ENCODE measurements around the gene VPREB3. TPM values are rescaled to one million over a fixed set of nuclear protein-coding genes. Genes with fewer than 3 reads are reported as not detected.

Gene VPREB3
- total and polyA plus RNA-seq, 2 of the 8 experiments (the other 6 are each of a cell fraction or from before 2014, with no cell fraction given): 0.52 to 4.6 TPM

GRCh38 chr22:23774114-23774921 is 20.1 kb upstream of the VPREB3 start:
- Histone ChIP-seq H3K14ac (ENCODE audit: insufficient read length) (no peak overlapping the region), H3K4me1 (replicated peaks in 1 of 4; ENCODE audit: control insufficient read depth in 3 of 4, insufficient read depth in 4 of 4, low read length in 3 of 4) (peaks cover 0 to 14% (median 8%) of the 10 kb centered on the region in 4 experiments; a peak in 3 of 7 replicates), H3K23me2 (ENCODE audit: low read depth, low read length) (peaks cover 11% of the 10 kb centered on the region; the same call in 1 of the 2 replicates), H4K8ac (ENCODE audit: extremely low read depth, insufficient read depth, low read length) (no peak overlapping the region), H4K5ac (ENCODE audit: insufficient read length, low read depth, low read length) (no peak overlapping the region), H3K23ac (ENCODE audit: insufficient read length) (no peak overlapping the region), H2BK5ac (ENCODE audit: low read depth, low read length) (no peak overlapping the region), H4K91ac (replicated peaks; ENCODE audit: insufficient read length, low read length) (no peak overlapping the region), H3K56ac (replicated peaks; ENCODE audit: insufficient read length, low read depth, low read length) (no peak overlapping the region), H2BK15ac (ENCODE audit: low read length) (no peak overlapping the region), H3K27ac (ENCODE audit: low read depth, low read length) (no peak overlapping the region), H3K27me3 (replicated peaks in 1 of 4; ENCODE audit: control insufficient read depth in 3 of 4, extremely low read depth in 1 of 4, insufficient read depth in 3 of 4, low read length in 3 of 4) (peaks cover 0 to 26% (median 17%) of the 10 kb centered on the region in 4 experiments; a peak in 6 of 7 replicates), H3K36me3 (ENCODE audit: control insufficient read depth in 2 of 4, insufficient read depth in 4 of 4, low read length in 3 of 4) (no peaks in the 10 kb centered on the region), H3K9ac (replicated peaks in 1 of 4; ENCODE audit: extremely low read depth in 1 of 4, low read depth in 3 of 4, low read length in 3 of 4) (no peak overlapping the region), H3K4me2 (ENCODE audit: insufficient read depth in 1 of 2, low read depth in 2 of 2, low read length in 2 of 2) (no peak overlapping the region; a peak in 1 of 4 replicates), H3K4me3 (ENCODE audit: extremely low read depth in 1 of 4, insufficient read depth in 2 of 4, low read depth in 3 of 4, low read length in 4 of 4) (no peak overlapping the region), H2BK120ac (replicated peaks; ENCODE audit: low read depth, low read length) (no peak overlapping the region), H2AK5ac (ENCODE audit: low read depth, low read length) (no peak overlapping the region), H3K79me1 (ENCODE audit: low read depth, low read length) (no peaks in the 10 kb centered on the region), H4K20me1 (replicated peaks in 1 of 2; ENCODE audit: control insufficient read depth in 1 of 2, insufficient read depth in 2 of 2, low read length in 2 of 2) (peaks cover 2 to 7% of the 10 kb centered on the region in 2 experiments), H3K9me3 (ENCODE audit: insufficient read depth in 2 of 2, low read depth in 1 of 2, low read length in 1 of 2) (no peaks in the 10 kb centered on the region), H2BK20ac (ENCODE audit: low read length) (no peak overlapping the region), H3K79me2 (ENCODE audit: control insufficient read depth in 1 of 2, insufficient read depth in 2 of 2, low read length in 2 of 2) (no peaks in the 10 kb centered on the region), H3K4ac (replicated peaks; ENCODE audit: insufficient read length, low read depth, low read length) (no peak overlapping the region), H2BK12ac (ENCODE audit: low read depth, low read length) (no peak overlapping the region), H3K18ac (ENCODE audit: extremely low read depth, low read length) (no peak overlapping the region), H2AFZ (ENCODE audit: low read length) (no peak overlapping the region)
- DNase-seq (ENCODE audit: low read depth in 1 of 2, low spot score in 2 of 2): no peak
- TF ChIP-seq RXRA (IDR thresholded peaks at IDR 0.05; ENCODE audit: insufficient read depth, low read depth, low read length): no peak
- no peak for TF ChIP-seq CHD2 (IDR thresholded peaks at IDR 0.05; ENCODE audit: low read length)
- no peak for TF ChIP-seq SP2 (IDR thresholded peaks at IDR 0.05; ENCODE audit: low read length)
- ChIA-PET POLR2A (ENCODE audit: partially characterized antibody) (interaction anchor here (1.2 to 5.7 kb wide), 5 partner anchors 8 to 120 kb away, joined by 3 to 45 read pairs (median 5); partner anchors contain the start of genes MIF and SMARCB1), CTCF (ENCODE audit: partially characterized antibody) (interaction anchor here (0.6 to 9.6 kb wide), 7 partner anchors 9 to 75 kb away, joined by 4 to 73 read pairs (median 8); partner anchors contain the start of gene SMARCB1)
- no peak for FAIRE-seq
- 94% methylated on average over 12 of the region's 12 CpGs; no CpG with 5 or more reads in 1 of the 2 experiments for WGBS, 2 experiments (ENCODE audit: extremely low coverage in 1 of 2, insufficient coverage in 1 of 2, insufficient read length in 1 of 2, insufficient replicate concordance in 2 of 2, low coverage in 1 of 2, low lambda C conversion rate in 2 of 2, missing lambda C conversion rate in 1 of 2)
